H1 (cell line): ENCODE data around the gene OXTR. TPM values are rescaled to one million over a fixed set of nuclear protein-coding genes. Genes with fewer than 3 reads are reported as not detected.

ENCODE experiments used
- CTCF ChIA-PET: fragments of 300-600 bp; sonication (Branson Sonifier 250); formaldehyde crosslinking; loops from one replicate; lab custom pipeline; 2021; ENCODE audit not compliant: partially characterized antibody; lab: Charles Lee
- POLR2A ChIA-PET: fragments of 300-600 bp; sonication (Branson Sonifier 250); formaldehyde crosslinking; loops from one replicate; lab custom pipeline; 2021; ENCODE audit warnings: inconsistent platforms; ENCODE audit not compliant: partially characterized antibody; lab: Charles Lee
- DNase-seq, 2 experiments: peaks; one replicate each; pipeline versions ENCODE4 v3.0.0 to v3.0.0-alpha.2; 2010 to 2022; ENCODE audit warnings: low spot score in 2 of 2, low read depth in 1 of 2, mixed read lengths in 1 of 2
- FAIRE-seq: peaks from 2 replicates; lab custom pipeline; 2011; peaks lifted over from hg19 to GRCh38; lab: Jason Lieb, UNC
- H2AFZ ChIP-seq: 2 replicates; pipeline ENCODE4 v1.8.1; 2012; ENCODE audit warnings: low read length, inconsistent platforms
- H2AK5ac ChIP-seq: 2 replicates; pipeline ENCODE4 v1.6.1; 2013; ENCODE audit warnings: low read depth, low read length
- H2BK120ac ChIP-seq: replicated peaks from 2 replicates; pipeline ENCODE3; 2013; ENCODE audit warnings: low read depth, low read length, inconsistent platforms
- H2BK12ac ChIP-seq: 2 replicates; pipeline ENCODE4 v1.6.1; 2013; ENCODE audit warnings: low read depth, low read length
- H2BK15ac ChIP-seq: 2 replicates; pipeline ENCODE4 v1.6.1; 2013; ENCODE audit warnings: low read length
- H2BK20ac ChIP-seq: 2 replicates; pipeline ENCODE4 v1.6.1; 2013; ENCODE audit warnings: low read length
- H2BK5ac ChIP-seq: 2 replicates; pipeline ENCODE4 v1.6.1; 2013; ENCODE audit warnings: low read depth, low read length
- H3K14ac ChIP-seq: 2 replicates; pipeline ENCODE4 v1.6.1; 2013; ENCODE audit warnings: inconsistent platforms; ENCODE audit not compliant: insufficient read length
- H3K18ac ChIP-seq: 2 replicates; pipeline ENCODE4 v1.6.1; 2013; ENCODE audit warnings: low read length; ENCODE audit errors: extremely low read depth
- H3K23ac ChIP-seq: 2 replicates; pipeline ENCODE4 v1.6.1; 2013; ENCODE audit warnings: inconsistent platforms; ENCODE audit not compliant: insufficient read length
- H3K23me2 ChIP-seq: 2 replicates; pipeline ENCODE4 v1.6.1; 2013; ENCODE audit warnings: low read depth, low read length
- H3K27ac ChIP-seq: 2 replicates; pipeline ENCODE4 v1.6.1; 2011; ENCODE audit warnings: low read depth, low read length, inconsistent platforms
- H3K27me3 ChIP-seq, 4 experiments: replicated peaks in 1 of 4; 1 replicate in 1 of 4; 2 replicates in 3 of 4; pipeline versions ENCODE4 v1.6.1 to v1.8.1; 2011 to 2013; ENCODE audit warnings: low read length in 3 of 4, mild to moderate bottlenecking in 3 of 4, inconsistent platforms in 2 of 4, mixed read lengths in 2 of 4, moderate library complexity in 1 of 4; ENCODE audit not compliant: control insufficient read depth in 3 of 4, insufficient read depth in 3 of 4; ENCODE audit errors: extremely low read depth in 1 of 4
- H3K36me3 ChIP-seq, 4 experiments: 2 replicates each; pipeline versions ENCODE4 v1.6.1 to v1.8.1; 2011 to 2013; ENCODE audit warnings: mild to moderate bottlenecking in 4 of 4, low read length in 3 of 4, moderate library complexity in 2 of 4, control low read depth in 1 of 4, inconsistent platforms in 1 of 4; ENCODE audit not compliant: insufficient read depth in 4 of 4, control insufficient read depth in 2 of 4
- H3K4ac ChIP-seq: replicated peaks from 2 replicates; pipeline ENCODE3; 2013; ENCODE audit warnings: low read length, low read depth, mixed read lengths, inconsistent platforms; ENCODE audit not compliant: insufficient read length
- H3K4me1 ChIP-seq, 4 experiments: replicated peaks in 1 of 4; 1 replicate in 1 of 4; 2 replicates in 3 of 4; pipeline versions ENCODE4 v1.6.1 to v1.8.1; 2011 to 2013; ENCODE audit warnings: low read length in 3 of 4, inconsistent platforms in 2 of 4, mixed read lengths in 1 of 4; ENCODE audit not compliant: insufficient read depth in 4 of 4, control insufficient read depth in 3 of 4
- H3K4me2 ChIP-seq, 2 experiments: 2 replicates each; pipeline versions ENCODE4 v1.6.1 to v1.8.1; 2011 to 2013; ENCODE audit warnings: low read depth in 2 of 2, low read length in 2 of 2, control low read depth in 1 of 2, inconsistent platforms in 1 of 2, mild to moderate bottlenecking in 1 of 2; ENCODE audit not compliant: insufficient read depth in 1 of 2
- H3K4me3 ChIP-seq, 4 experiments: fragments of 200-600, 300-600 bp in 1 of 4; sonication (generic), shearing (Covaris generic), sonication (Bioruptor Twin) in 1 of 4; 2 replicates each; pipeline versions ENCODE4 v1.5.1 to v1.8.1; 2011 to 2016; ENCODE audit warnings: low read length in 4 of 4, low read depth in 3 of 4, control low read depth in 2 of 4, inconsistent platforms in 2 of 4, mild to moderate bottlenecking in 2 of 4, mixed read lengths in 1 of 4, moderate library complexity in 1 of 4; ENCODE audit not compliant: insufficient read depth in 2 of 4; ENCODE audit errors: extremely low read depth in 1 of 4
- H3K56ac ChIP-seq: replicated peaks from 2 replicates; pipeline ENCODE3; 2013; ENCODE audit warnings: low read depth, mild to moderate bottlenecking, mixed read lengths, low read length, inconsistent platforms; ENCODE audit not compliant: insufficient read length
- H3K79me1 ChIP-seq: 2 replicates; pipeline ENCODE4 v1.6.1; 2013; ENCODE audit warnings: low read depth, low read length, control low read depth
- H3K79me2 ChIP-seq, 2 experiments: 2 replicates each; pipeline versions ENCODE4 v1.6.1 to v1.8.1; 2012 to 2013; ENCODE audit warnings: low read length in 2 of 2, mild to moderate bottlenecking in 2 of 2, inconsistent platforms in 1 of 2; ENCODE audit not compliant: insufficient read depth in 2 of 2, control insufficient read depth in 1 of 2
- H3K9ac ChIP-seq, 4 experiments: replicated peaks in 1 of 4; 1 replicate in 1 of 4; 2 replicates in 3 of 4; pipeline versions ENCODE4 v1.6.1 to v1.8.1; 2011 to 2013; ENCODE audit warnings: low read depth in 3 of 4, low read length in 3 of 4, control low read depth in 2 of 4, mild to moderate bottlenecking in 2 of 4, moderate library complexity in 2 of 4, inconsistent platforms in 1 of 4; ENCODE audit errors: extremely low read depth in 1 of 4
- H3K9me3 ChIP-seq, 2 experiments: 2 replicates each; pipeline versions ENCODE4 v1.6.1 to v1.8.1; 2012 to 2013; ENCODE audit warnings: mild to moderate bottlenecking in 2 of 2, moderate library complexity in 2 of 2, control low read depth in 1 of 2, inconsistent platforms in 1 of 2, low read depth in 1 of 2, low read length in 1 of 2, mixed read lengths in 1 of 2; ENCODE audit not compliant: insufficient read depth in 2 of 2
- H4K20me1 ChIP-seq, 2 experiments: replicated peaks in 1 of 2; 2 replicates each; pipeline versions ENCODE3 to v1.8.1; 2011 to 2013; ENCODE audit warnings: inconsistent platforms in 2 of 2, low read length in 2 of 2, mild to moderate bottlenecking in 1 of 2; ENCODE audit not compliant: insufficient read depth in 2 of 2, control insufficient read depth in 1 of 2
- H4K5ac ChIP-seq: 2 replicates; pipeline ENCODE4 v1.6.1; 2013; ENCODE audit warnings: low read length, low read depth, mixed read lengths, inconsistent platforms; ENCODE audit not compliant: insufficient read length
- H4K8ac ChIP-seq: 2 replicates; pipeline ENCODE4 v1.8.0; 2013; ENCODE audit warnings: mild to moderate bottlenecking, moderate library complexity, low read length, inconsistent platforms; ENCODE audit not compliant: insufficient read depth; ENCODE audit errors: extremely low read depth
- H4K91ac ChIP-seq: replicated peaks from 2 replicates; pipeline ENCODE3; 2013; ENCODE audit warnings: low read length, mixed read lengths, inconsistent platforms; ENCODE audit not compliant: insufficient read length
- CEBPB ChIP-seq: IDR thresholded peaks from 2 replicates; pipeline ENCODE4 v1.6.1; 2012; ENCODE audit warnings: low read depth, low read length
- NANOG ChIP-seq: IDR thresholded peaks from 2 replicates; pipeline ENCODE4 v1.6.1; 2011; ENCODE audit warnings: low read length, low read depth, mild to moderate bottlenecking, inconsistent platforms; ENCODE audit not compliant: insufficient read depth, poor library complexity, severe bottlenecking
- RBBP5 ChIP-seq: IDR thresholded peaks from 2 replicates; pipeline ENCODE4 v1.7.1; 2012; ENCODE audit warnings: low read depth, mild to moderate bottlenecking, inconsistent platforms, low read length, moderate library complexity, borderline replicate concordance
- SUZ12 ChIP-seq: fragments of 200-600 bp; sonication (generic); IDR thresholded peaks from 2 replicates; pipeline ENCODE4 v1.6.1; 2012; ENCODE audit warnings: mild to moderate bottlenecking, inconsistent platforms, low read length, moderate library complexity, mixed read lengths
- WGBS, 2 experiments: shearing (Covaris generic) in 1 of 2; methylation state at CpG; one replicate each; pipeline versions ENCODE4 v1.1.6 to v1.1.7; 2013 to 2015; ENCODE audit warnings: low lambda C conversion rate in 2 of 2, mixed read lengths in 2 of 2, inconsistent platforms in 1 of 2, low coverage in 1 of 2, missing lambda C conversion rate in 1 of 2; ENCODE audit not compliant: insufficient replicate concordance in 2 of 2, insufficient coverage in 1 of 2, insufficient read length in 1 of 2; ENCODE audit errors: extremely low coverage in 1 of 2, missing lambda C conversion rate in 1 of 2; 5-methylcytosine and 5-hydroxymethylcytosine counted together
- polyA plus RNA-seq, 7 experiments: library from polyadenylated mRNA; depleted of rRNA in 3 of 7; stranded (reverse) in 5 of 7; unstranded in 2 of 7; fragments of >200 nt in 5 of 7; fragments of 200-250 nt in 2 of 7; gene quantifications; 1 replicate in 5 of 7; 2 replicates in 1 of 7; 4 replicates in 1 of 7; pipeline versions ENCODE4 v1.2.1 to v1.2.3, GENCODE V29; 2011 to 2013; ENCODE audit warnings: missing spikeins in 2 of 7, mixed read lengths in 2 of 7
- total RNA-seq: library from RNA; stranded (reverse); fragmentation: NEBNext Ultra II Directional; extraction: Animal tissue kit (Norgen Biotek cat#: 25700); gene quantifications from 2 replicates; pipeline ENCODE4 v1.2.1, GENCODE V29; 2021

Gene OXTR
- total and polyA plus RNA-seq, 2 of the 8 experiments (the other 6 are each of a cell fraction or from before 2014, with no cell fraction given) = 0.77 to 2.3 TPM

GRCh38 chr3:8712908-8713255 lies 56.5 kb downstream of the OXTR start:
- Histone ChIP-seq H2AFZ (no peak overlapping the region), H4K91ac (no peak overlapping the region), H2BK12ac (no peak overlapping the region), H4K5ac (no peak overlapping the region), H2BK120ac (no peak overlapping the region), H3K18ac (no peak overlapping the region), H3K79me1 (no peaks in the 10 kb centered on the region), H3K4me1 (no peaks in the 10 kb centered on the region; a peak in 1 of 7 replicates), H3K4me3 (no peak overlapping the region), H2BK5ac (no peak overlapping the region), H2AK5ac (no peak overlapping the region), H3K4ac (no peak overlapping the region), H3K27ac (no peak overlapping the region), H2BK15ac (no peak overlapping the region), H3K4me2 (no peak overlapping the region), H3K23ac (no peak overlapping the region), H3K27me3 (peaks cover 39 to 73% (median 70%) of the 10 kb centered on the region in 4 experiments), H3K14ac (no peak overlapping the region), H3K79me2 (no peaks in the 10 kb centered on the region), H4K20me1 (peaks cover 0 to 7% of the 10 kb centered on the region in 2 experiments), H3K56ac (no peak overlapping the region), H2BK20ac (no peak overlapping the region), H3K36me3 (no peaks in the 10 kb centered on the region), H3K9ac (no peak overlapping the region), H3K23me2 (0 out of 2 replicates have a peak, but pooled peaks cover 1% of the 10 kb centered on the region), H4K8ac (no peak overlapping the region), H3K9me3 (peaks cover 0 to 3% of the 10 kb centered on the region in 2 experiments; a peak in 1 of 4 replicates)
- ChIA-PET POLR2A (interaction anchor here (1.4 kb wide), 1 partner anchor 56 kb away, joined by 3 read pairs; no protein-coding TSS in a partner anchor), CTCF (interaction anchor here (0.6 to 4.5 kb wide), 21 partner anchors 8 to 779 kb away, joined by 3 to 37 read pairs (median 7); partner anchors contain the start of genes CAV3 and OXTR)
- FAIRE-seq (no peak), DNase-seq (no peak)
- WGBS, 2 experiments = 86% methylated on average over 2 of the region's 2 CpGs; no CpG with 5 or more reads in 1 of the 2 experiments
- TF ChIP-seq SUZ12 (0 out of 2 replicates have a peak, but pooled peaks have one; percentile 31), NANOG (no peak), CEBPB (no peak), RBBP5 (no peak)
